ENCODE measurements around the gene TUBB3.

DNA sequence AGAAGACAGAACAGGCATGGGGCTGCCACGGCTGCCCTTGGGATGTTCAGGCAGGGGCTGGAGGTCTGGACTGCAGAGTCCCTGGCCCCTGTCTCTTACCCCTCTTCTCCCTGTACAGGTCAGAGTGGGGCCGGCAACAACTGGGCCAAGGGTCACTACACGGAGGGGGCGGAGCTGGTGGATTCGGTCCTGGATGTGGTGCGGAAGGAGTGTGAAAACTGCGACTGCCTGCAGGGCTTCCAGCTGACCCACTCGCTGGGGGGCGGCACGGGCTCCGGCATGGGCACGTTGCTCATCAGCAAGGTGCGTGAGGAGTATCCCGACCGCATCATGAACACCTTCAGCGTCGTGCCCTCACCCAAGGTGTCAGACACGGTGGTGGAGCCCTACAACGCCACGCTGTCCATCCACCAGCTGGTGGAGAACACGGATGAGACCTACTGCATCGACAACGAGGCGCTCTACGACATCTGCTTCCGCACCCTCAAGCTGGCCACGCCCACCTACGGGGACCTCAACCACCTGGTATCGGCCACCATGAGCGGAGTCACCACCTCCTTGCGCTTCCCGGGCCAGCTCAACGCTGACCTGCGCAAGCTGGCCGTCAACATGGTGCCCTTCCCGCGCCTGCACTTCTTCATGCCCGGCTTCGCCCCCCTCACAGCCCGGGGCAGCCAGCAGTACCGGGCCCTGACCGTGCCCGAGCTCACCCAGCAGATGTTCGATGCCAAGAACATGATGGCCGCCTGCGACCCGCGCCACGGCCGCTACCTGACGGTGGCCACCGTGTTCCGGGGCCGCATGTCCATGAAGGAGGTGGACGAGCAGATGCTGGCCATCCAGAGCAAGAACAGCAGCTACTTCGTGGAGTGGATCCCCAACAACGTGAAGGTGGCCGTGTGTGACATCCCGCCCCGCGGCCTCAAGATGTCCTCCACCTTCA is 11.7 kb downstream of the TUBB3 start:
- TF ChIP-seq NFXL1 (CRISPR knock-in tag; IDR thresholded peaks at IDR 0.05) (no peak), MAZ (CRISPR knock-in tag; conservative IDR thresholded peaks at IDR 0.05 in 1 of 2, IDR thresholded peaks at IDR 0.05 in 1 of 2) (no peak), FIP1L1 (IDR thresholded peaks at IDR 0.05; ENCODE audit: low read depth, low read length, poor library complexity, severe bottlenecking) (no peak), POLR2A (conservative IDR thresholded peaks at IDR 0.05) (no peak)
- TF ChIP-seq, protein P1, sequence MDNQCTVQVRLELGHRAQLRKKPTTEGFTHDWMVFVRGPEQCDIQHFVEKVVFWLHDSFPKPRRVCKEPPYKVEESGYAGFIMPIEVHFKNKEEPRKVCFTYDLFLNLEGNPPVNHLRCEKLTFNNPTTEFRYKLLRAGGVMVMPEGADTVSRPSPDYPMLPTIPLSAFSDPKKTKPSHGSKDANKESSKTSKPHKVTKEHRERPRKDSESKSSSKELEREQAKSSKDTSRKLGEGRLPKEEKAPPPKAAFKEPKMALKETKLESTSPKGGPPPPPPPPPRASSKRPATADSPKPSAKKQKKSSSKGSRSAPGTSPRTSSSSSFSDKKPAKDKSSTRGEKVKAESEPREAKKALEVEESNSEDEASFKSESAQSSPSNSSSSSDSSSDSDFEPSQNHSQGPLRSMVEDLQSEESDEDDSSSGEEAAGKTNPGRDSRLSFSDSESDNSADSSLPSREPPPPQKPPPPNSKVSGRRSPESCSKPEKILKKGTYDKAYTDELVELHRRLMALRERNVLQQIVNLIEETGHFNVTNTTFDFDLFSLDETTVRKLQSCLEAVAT (IDR thresholded peaks at IDR 0.05): no peak
- TF ChIP-seq, protein P2, sequence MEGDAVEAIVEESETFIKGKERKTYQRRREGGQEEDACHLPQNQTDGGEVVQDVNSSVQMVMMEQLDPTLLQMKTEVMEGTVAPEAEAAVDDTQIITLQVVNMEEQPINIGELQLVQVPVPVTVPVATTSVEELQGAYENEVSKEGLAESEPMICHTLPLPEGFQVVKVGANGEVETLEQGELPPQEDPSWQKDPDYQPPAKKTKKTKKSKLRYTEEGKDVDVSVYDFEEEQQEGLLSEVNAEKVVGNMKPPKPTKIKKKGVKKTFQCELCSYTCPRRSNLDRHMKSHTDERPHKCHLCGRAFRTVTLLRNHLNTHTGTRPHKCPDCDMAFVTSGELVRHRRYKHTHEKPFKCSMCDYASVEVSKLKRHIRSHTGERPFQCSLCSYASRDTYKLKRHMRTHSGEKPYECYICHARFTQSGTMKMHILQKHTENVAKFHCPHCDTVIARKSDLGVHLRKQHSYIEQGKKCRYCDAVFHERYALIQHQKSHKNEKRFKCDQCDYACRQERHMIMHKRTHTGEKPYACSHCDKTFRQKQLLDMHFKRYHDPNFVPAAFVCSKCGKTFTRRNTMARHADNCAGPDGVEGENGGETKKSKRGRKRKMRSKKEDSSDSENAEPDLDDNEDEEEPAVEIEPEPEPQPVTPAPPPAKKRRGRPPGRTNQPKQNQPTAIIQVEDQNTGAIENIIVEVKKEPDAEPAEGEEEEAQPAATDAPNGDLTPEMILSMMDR (IDR thresholded peaks at IDR 0.05 in 2 of 3, conservative IDR thresholded peaks at IDR 0.05 in 1 of 3; ENCODE audit: insufficient read depth in 2 of 3, low read depth in 1 of 3, low read length in 3 of 3): no peak
- TF ChIP-seq, protein P3, sequence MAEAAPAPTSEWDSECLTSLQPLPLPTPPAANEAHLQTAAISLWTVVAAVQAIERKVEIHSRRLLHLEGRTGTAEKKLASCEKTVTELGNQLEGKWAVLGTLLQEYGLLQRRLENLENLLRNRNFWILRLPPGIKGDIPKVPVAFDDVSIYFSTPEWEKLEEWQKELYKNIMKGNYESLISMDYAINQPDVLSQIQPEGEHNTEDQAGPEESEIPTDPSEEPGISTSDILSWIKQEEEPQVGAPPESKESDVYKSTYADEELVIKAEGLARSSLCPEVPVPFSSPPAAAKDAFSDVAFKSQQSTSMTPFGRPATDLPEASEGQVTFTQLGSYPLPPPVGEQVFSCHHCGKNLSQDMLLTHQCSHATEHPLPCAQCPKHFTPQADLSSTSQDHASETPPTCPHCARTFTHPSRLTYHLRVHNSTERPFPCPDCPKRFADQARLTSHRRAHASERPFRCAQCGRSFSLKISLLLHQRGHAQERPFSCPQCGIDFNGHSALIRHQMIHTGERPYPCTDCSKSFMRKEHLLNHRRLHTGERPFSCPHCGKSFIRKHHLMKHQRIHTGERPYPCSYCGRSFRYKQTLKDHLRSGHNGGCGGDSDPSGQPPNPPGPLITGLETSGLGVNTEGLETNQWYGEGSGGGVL (CRISPR knock-in tag; IDR thresholded peaks at IDR 0.05): no peak

All from K562 (cell line).